Effector memory CD8-positive, alpha-beta T cell (primary cell): ENCODE measurements around the gene KDM8.
A peak's percentile ranks its signal among the peaks of the same experiment; 100 is the strongest.
"Not testable (repeated sequence)": the region's sequence is repeated elsewhere in the genome, so short reads cannot be mapped to it uniquely, and the experiment has no call there.

ENCODE experiments used
- ATAC-seq: fragments of 150-1000 bp; cut with Tn5 transposase; replicated peaks from 2 replicates; pipeline ENCODE4 v1.10.0; 2021; ENCODE audit warnings: mild to moderate bottlenecking, moderate library complexity
- DNase-seq, 3 experiments: peaks; one replicate each; pipeline ENCODE4 v3.0.0; 2021
- H3K27ac Mint-ChIP-seq, 2 donors: one replicate each; pipeline ENCODE4 v1.8.0; 2022; ENCODE audit warnings: mild to moderate bottlenecking in 2 of 2, mixed read lengths in 2 of 2, moderate library complexity in 2 of 2
- H3K27me3 Mint-ChIP-seq, 2 donors: one replicate each; pipeline ENCODE4 v1.8.0; 2022; ENCODE audit warnings: mixed read lengths in 2 of 2
- H3K36me3 Mint-ChIP-seq: one replicate; pipeline ENCODE4 v1.8.0; 2022; ENCODE audit warnings: mild to moderate bottlenecking, moderate library complexity, mixed read lengths; ENCODE audit not compliant: insufficient read depth
- H3K4me1 Mint-ChIP-seq, 2 donors: one replicate each; pipeline ENCODE4 v1.8.0; 2022; ENCODE audit warnings: low read depth in 2 of 2, mixed read lengths in 2 of 2
- H3K4me3 Mint-ChIP-seq, 2 donors: one replicate each; pipeline ENCODE4 v1.8.0; 2022; ENCODE audit warnings: mild to moderate bottlenecking in 2 of 2, mixed read lengths in 2 of 2, moderate library complexity in 2 of 2
- H3K9me3 Mint-ChIP-seq, 2 donors: one replicate each; pipeline ENCODE4 v1.8.0; 2022; ENCODE audit warnings: mixed read lengths in 2 of 2

The KDM8 gene

GRCh38 chr16:27253526-27253930 lies 50.2 kb downstream of the KDM8 start:
- DNase-seq, result no peak
- no peak overlapping the region for H3K4me3 Mint-ChIP-seq
- H3K4me1 Mint-ChIP-seq, result peaks cover 18 to 30% of the 10 kb centered on the region in 2 donors
- peaks cover 11% of the 10 kb centered on the region for H3K36me3 Mint-ChIP-seq
- H3K9me3 Mint-ChIP-seq, result no peaks in the 10 kb centered on the region
- no peak for ATAC-seq
- H3K27me3 Mint-ChIP-seq, result no peaks in the 10 kb centered on the region
- no peak overlapping the region for H3K27ac Mint-ChIP-seq

GRCh38 chr16:27254262-27254811 lies 51.0 kb downstream of the KDM8 start:
- Mint-ChIP-seq H3K27me3 (no peaks in the 10 kb centered on the region), H3K4me3 (peak overlapping the region in 1 of 2 donors; percentile 6), H3K27ac (peak overlapping the region in 1 of 2 donors; percentile 86), H3K36me3 (peaks cover 11% of the 10 kb centered on the region), H3K9me3 (no peaks in the 10 kb centered on the region), H3K4me1 (peaks cover 22 to 36% of the 10 kb centered on the region in 2 donors)
- DNase-seq (no peak), ATAC-seq (no peak)

- Mint-ChIP-seq H3K27me3 (no peaks in the 10 kb centered on the region), H3K36me3 (peaks cover 11% of the 10 kb centered on the region), H3K4me3 (no peak overlapping the region), H3K27ac (peak overlapping the region in 1 of 2 donors; percentile 5), H3K4me1 (peaks cover 24 to 39% of the 10 kb centered on the region in 2 donors), H3K9me3 (no peaks in the 10 kb centered on the region)
- DNase-seq (no peak), ATAC-seq (no peak)
Observed at GRCh38 chr16:27256861-27257260, 53.5 kb downstream of the KDM8 start.

GRCh38 chr16:27257271-27257670 lies 53.9 kb downstream of the KDM8 start:
- no peak for DNase-seq
- peak overlapping the region in 1 of 2 donors; percentile 20 for H3K27ac Mint-ChIP-seq
- H3K4me1 Mint-ChIP-seq, result peaks cover 25 to 42% of the 10 kb centered on the region in 2 donors
- H3K9me3 Mint-ChIP-seq, result no peaks in the 10 kb centered on the region
- no peak overlapping the region for H3K4me3 Mint-ChIP-seq
- no peak for ATAC-seq
- H3K36me3 Mint-ChIP-seq, result peaks cover 11% of the 10 kb centered on the region
- no peaks in the 10 kb centered on the region for H3K27me3 Mint-ChIP-seq

- Mint-ChIP-seq H3K4me1 (peaks cover 29 to 48% of the 10 kb centered on the region in 2 donors), H3K9me3 (no peaks in the 10 kb centered on the region), H3K27ac (peak overlapping the region in 1 of 2 donors; percentile 17), H3K36me3 (peaks cover 11% of the 10 kb centered on the region), H3K27me3 (no peaks in the 10 kb centered on the region), H3K4me3 (no peak overlapping the region)
- ATAC-seq (no peak), DNase-seq (no peak)
Observed at GRCh38 chr16:27258241-27258734, 55.0 kb downstream of the KDM8 start.

- no peaks in the 10 kb centered on the region for H3K27me3 Mint-ChIP-seq
- ATAC-seq, result no peak
- peaks cover 4% of the 10 kb centered on the region for H3K36me3 Mint-ChIP-seq
- H3K9me3 Mint-ChIP-seq, result no peaks in the 10 kb centered on the region
- no peak overlapping the region for H3K4me3 Mint-ChIP-seq
- H3K4me1 Mint-ChIP-seq, result peaks cover 21 to 37% of the 10 kb centered on the region in 2 donors
- no peak overlapping the region for H3K27ac Mint-ChIP-seq
- DNase-seq, result no peak
Observed at GRCh38 chr16:27259710-27260109, 56.4 kb downstream of the KDM8 start.

GRCh38 chr16:27262904-27263423 lies 59.6 kb downstream of the KDM8 start:
- H3K4me3 Mint-ChIP-seq, DNase-seq, ATAC-seq, H3K36me3 Mint-ChIP-seq, H3K9me3 Mint-ChIP-seq, H3K27me3 Mint-ChIP-seq: not testable (repeated sequence)
- peak overlapping the region; percentile 13 to 55 for H3K27ac Mint-ChIP-seq
- peaks cover 30 to 37% of the 10 kb centered on the region in 2 donors for H3K4me1 Mint-ChIP-seq

- DNase-seq (no peak), ATAC-seq (no peak)
- Mint-ChIP-seq H3K4me1 (peaks cover 34 to 35% of the 10 kb centered on the region in 2 donors), H3K27me3 (no peaks in the 10 kb centered on the region), H3K36me3 (peaks cover 14% of the 10 kb centered on the region), H3K27ac (peak overlapping the region in 1 of 2 donors; percentile 69), H3K9me3 (no peaks in the 10 kb centered on the region), H3K4me3 (no peak overlapping the region)
Observed at GRCh38 chr16:27264151-27264550, 60.8 kb downstream of the KDM8 start.

- ATAC-seq (no peak), DNase-seq (no peak)
- H3K4me1 Mint-ChIP-seq, result peaks cover 31 to 38% of the 10 kb centered on the region in 2 donors
- H3K27ac Mint-ChIP-seq, result peak overlapping the region; percentile 49 to 54
- no peaks in the 10 kb centered on the region for H3K9me3 Mint-ChIP-seq
- peaks cover 14% of the 10 kb centered on the region for H3K36me3 Mint-ChIP-seq
- H3K4me3 Mint-ChIP-seq, result no peak overlapping the region
- H3K27me3 Mint-ChIP-seq, result no peaks in the 10 kb centered on the region
Observed at GRCh38 chr16:27265982-27266381, 62.7 kb downstream of the KDM8 start.

GRCh38 chr16:27267037-27267677 lies 63.8 kb downstream of the KDM8 start:
- DNase-seq (no peak), ATAC-seq (no peak)
- no peaks in the 10 kb centered on the region for H3K27me3 Mint-ChIP-seq
- H3K36me3 Mint-ChIP-seq, result peaks cover 14% of the 10 kb centered on the region
- peak overlapping the region; percentile 97 to 99 for H3K27ac Mint-ChIP-seq
- H3K9me3 Mint-ChIP-seq, result no peaks in the 10 kb centered on the region
- peaks cover 31 to 33% of the 10 kb centered on the region in 2 donors for H3K4me1 Mint-ChIP-seq
- H3K4me3 Mint-ChIP-seq, result peak overlapping the region; percentile 89 to 93

- peak within 1 kb of the TSS; percentile 97 to 99 for H3K27ac Mint-ChIP-seq
- H3K27me3 Mint-ChIP-seq, result no peaks in the 10 kb centered on the region
- peak; percentile 100 for ATAC-seq
- H3K9me3 Mint-ChIP-seq, result no peaks in the 10 kb centered on the region
- peaks cover 14% of the 10 kb centered on the region for H3K36me3 Mint-ChIP-seq
- peak within 1 kb of the TSS; percentile 89 to 93 for H3K4me3 Mint-ChIP-seq
- DNase-seq, result peak; percentile 96 to 97 (median 97)
- H3K4me1 Mint-ChIP-seq, result peaks cover 18 to 24% of the 10 kb centered on the region in 2 donors
Observed at GRCh38 chr16:27268376-27269299, 65.3 kb downstream of the KDM8 start, which contains the start of gene NSMCE1. Gene NSMCE1 (minus strand): TSS chr16:27268772. CDS start chr16:27257570, 11,202 bp downstream.

- Mint-ChIP-seq H3K27me3 (no peaks in the 10 kb centered on the region), H3K9me3 (no peaks in the 10 kb centered on the region), H3K27ac (peak overlapping the region; percentile 97 to 99), H3K36me3 (peaks cover 14% of the 10 kb centered on the region), H3K4me1 (peaks cover 18 to 24% of the 10 kb centered on the region in 2 donors), H3K4me3 (peak overlapping the region; percentile 89 to 93)
- DNase-seq (no peak), ATAC-seq (no peak)
Observed at GRCh38 chr16:27269300-27270150, 66.2 kb downstream of the KDM8 start.
